Activated B cell treated with CpG ODN at 0.5 μM for 24 hours (primary cell): Measurements from ENCODE around the gene ZGLP1. TPM values are rescaled to one million over a fixed set of nuclear protein-coding genes. Genes with fewer than 3 reads are reported as not detected.

Experiments
- ATAC-seq: fragments of 200-7000 bp; cut with Tn5 transposase; one replicate; pipeline ENCODE4 v1.10.0; 2021; ENCODE audit warnings: low read depth, mild to moderate bottlenecking, moderate library complexity
- CTCF ChIA-PET: fragments of 350-600 bp; sonication (Branson Sonifier 250); formaldehyde crosslinking; loops from one replicate; lab custom pipeline; 2021; ENCODE audit warnings: antibody characterized with exemption; lab: Charles Lee
- POLR2A ChIA-PET: fragments of 350-600 bp; sonication (Branson Sonifier 250); formaldehyde crosslinking; loops from one replicate; lab custom pipeline; 2021; ENCODE audit warnings: antibody characterized with exemption; lab: Charles Lee
- DNase-seq: peaks from one replicate; pipeline ENCODE4 v3.0.0; 2022
- H3K27ac Mint-ChIP-seq: one replicate; pipeline ENCODE4 v1.8.0; 2020; ENCODE audit warnings: mixed read lengths
- H3K27me3 Mint-ChIP-seq: one replicate; pipeline ENCODE4 v1.8.0; 2021; ENCODE audit warnings: mixed read lengths
- H3K36me3 Mint-ChIP-seq: one replicate; pipeline ENCODE4 v1.8.0; 2021; ENCODE audit warnings: low read depth, mixed read lengths
- H3K4me1 Mint-ChIP-seq: one replicate; pipeline ENCODE4 v1.8.0; 2021; ENCODE audit warnings: mixed read lengths
- H3K4me3 Mint-ChIP-seq: one replicate; pipeline ENCODE4 v1.8.0; 2020; ENCODE audit warnings: mild to moderate bottlenecking, mixed read lengths
- H3K9me3 Mint-ChIP-seq: one replicate; pipeline ENCODE4 v1.8.0; 2020; ENCODE audit warnings: mixed read lengths
- CTCF ChIP-seq: fragments of 200-600 bp; IDR thresholded peaks from one replicate; pipeline ENCODE4 v1.8.0; 2022; ENCODE audit warnings: antibody characterized with exemption, mild to moderate bottlenecking
- intact Hi-C: fragments of 100-400 bp; cut with micrococcal nuclease; formaldehyde crosslinking; loops from one replicate; pipeline ENCODE4 v1.15.1; 2024
- total RNA-seq: library from RNA; stranded (reverse); gene quantifications from 2 replicates; pipeline ENCODE4 v1.2.3, GENCODE V29; 2022

Gene ZGLP1
- total RNA-seq, 1 donor from 2014 or later: 5.1 TPM

GRCh38 chr19:10321874-10322835 is 12.5 kb upstream of the ZGLP1 start:
- no peak for ATAC-seq

GRCh38 chr19:10321417-10321797 is 11.8 kb upstream of the ZGLP1 start:
- H3K36me3 Mint-ChIP-seq: peaks cover 71% of the 10 kb centered on the region
- ChIA-PET POLR2A (interaction anchor here (0.6 to 1.0 kb wide), 2 partner anchors 32 to 34 kb away, joined by 3 to 7 read pairs; partner anchors contain the start of gene ICAM5), CTCF (no interaction called here)
- H3K27ac Mint-ChIP-seq: no peak overlapping the region
- ATAC-seq (no peak), DNase-seq (no peak)
- H3K27me3 Mint-ChIP-seq: no peaks in the 10 kb centered on the region
- no peak for TF ChIP-seq CTCF
- no peaks in the 10 kb centered on the region for H3K9me3 Mint-ChIP-seq
- H3K4me3 Mint-ChIP-seq: no peak overlapping the region
- intact Hi-C loops: no loop called here
- no peaks in the 10 kb centered on the region for H3K4me1 Mint-ChIP-seq

More at GRCh38 chr19:10321874-10322835, 12.5 kb upstream of the ZGLP1 start:
- peaks cover 70% of the 10 kb centered on the region for H3K36me3 Mint-ChIP-seq
- H3K27me3 Mint-ChIP-seq: no peaks in the 10 kb centered on the region
- ChIA-PET CTCF (no interaction called here), POLR2A (interaction anchor here (0.6 kb wide), 1 partner anchor 23 kb away, joined by 3 read pairs; no protein-coding TSS in a partner anchor)
- H3K9me3 Mint-ChIP-seq: no peaks in the 10 kb centered on the region
- intact Hi-C loops: no loop called here
- no peak for DNase-seq
- no peak for TF ChIP-seq CTCF
- H3K27ac Mint-ChIP-seq: no peak overlapping the region
- H3K4me3 Mint-ChIP-seq: no peak overlapping the region
- H3K4me1 Mint-ChIP-seq: no peaks in the 10 kb centered on the region

GRCh38 chr19:10320602-10321416 is 11.2 kb upstream of the ZGLP1 start:
- intact Hi-C loops: no loop called here
- DNase-seq (no peak), ATAC-seq (no peak)
- Mint-ChIP-seq H3K36me3 (peaks cover 72% of the 10 kb centered on the region), H3K4me3 (no peak overlapping the region), H3K4me1 (peaks cover 6% of the 10 kb centered on the region), H3K27ac (no peak overlapping the region), H3K27me3 (no peaks in the 10 kb centered on the region), H3K9me3 (no peaks in the 10 kb centered on the region)
- no peak for TF ChIP-seq CTCF
- POLR2A ChIA-PET: interaction anchor here (0.6 to 1.0 kb wide), 2 partner anchors 31 to 34 kb away, joined by 3 to 7 read pairs; partner anchors contain the start of gene ICAM5
- CTCF ChIA-PET: no interaction called here

GRCh38 chr19:10318807-10319682 is 9.4 kb upstream of the ZGLP1 start:
- H3K27ac Mint-ChIP-seq: no peak overlapping the region
- ATAC-seq (no peak), DNase-seq (no peak)
- H3K4me1 Mint-ChIP-seq: peaks cover 15% of the 10 kb centered on the region
- H3K4me3 Mint-ChIP-seq: no peak overlapping the region
- TF ChIP-seq CTCF: no peak
- peaks cover 65% of the 10 kb centered on the region for H3K36me3 Mint-ChIP-seq
- no peaks in the 10 kb centered on the region for H3K27me3 Mint-ChIP-seq
- no peaks in the 10 kb centered on the region for H3K9me3 Mint-ChIP-seq
- CTCF ChIA-PET: no interaction called here
- intact Hi-C loops: no loop called here
- POLR2A ChIA-PET: interaction anchor here (0.6 kb wide), 1 partner anchor 22 kb away, joined by 3 read pairs; no protein-coding TSS in a partner anchor
